Posterior cingulate gyrus (tissue), 11 donors: ENCODE data around the gene NDUFAF2.
A peak's percentile ranks its signal among the peaks of the same experiment; 100 is the strongest.
"Not testable (repeated sequence)": the region's sequence is repeated elsewhere in the genome, so short reads cannot be mapped to it uniquely, and the experiment has no call there.

Experiments used
- DNase-seq, 10 donors: peaks; one replicate each; pipeline versions ENCODE4 v3.0.0 to v3.0.0-alpha.2; 2020 to 2021; ENCODE audit warnings: mixed read lengths in 3 of 10
- intact Hi-C: fragments of 100-400 bp; cut with DNase I; formaldehyde crosslinking; loops from one replicate; pipeline ENCODE4 v1.15.1; 2023

The NDUFAF2 gene

GRCh38 chr5:61162010-61162831 lies 217.2 kb downstream of the NDUFAF2 start, which contains the start of gene SMIM15:
Gene SMIM15, minus strand, starts transcription at chr5:61162468. Its CDS starts 2,297 bp downstream, at chr5:61160171.
- intact Hi-C loops: loop anchor here (5.0 to 10.0 kb wide), 3 partner anchors 170 to 443 kb away; partner anchors contain the start of genes ERCC8, NDUFAF2 and ZSWIM6
- DNase-seq: peak; percentile 75 to 98 (median 84)

- peak in 1 of 10 donors; percentile 14 for DNase-seq
These were observed 218.0 kb downstream of the NDUFAF2 start for GRCh38 chr5:61162832-61163567.

GRCh38 chr5:61163905-61164304 lies 218.9 kb downstream of the NDUFAF2 start:
- intact Hi-C loops: loop anchor here (5.0 to 10.0 kb wide), 3 partner anchors 168 to 441 kb away; partner anchors contain the start of genes ERCC8, NDUFAF2 and ZSWIM6
- DNase-seq: no peak

More at GRCh38 chr5:61162832-61163567, 218.0 kb downstream of the NDUFAF2 start:
- intact Hi-C loops: loop anchor here (5.0 to 10.0 kb wide), 3 partner anchors 169 to 442 kb away; partner anchors contain the start of genes ERCC8, NDUFAF2 and ZSWIM6

- DNase-seq: peak in 3 of 10 donors; percentile 14 to 69 (median 15)
- intact Hi-C loops: loop anchor here (10.0 kb wide), 2 partner anchors 223 to 437 kb away; partner anchors contain the start of genes ERCC8 and NDUFAF2
These were observed 222.4 kb downstream of the NDUFAF2 start for GRCh38 chr5:61167382-61167781.

- intact Hi-C loops: loop anchor here (10.0 kb wide), 2 partner anchors 224 to 436 kb away; partner anchors contain the start of genes ERCC8 and NDUFAF2
- no peak for DNase-seq
These were observed 223.9 kb downstream of the NDUFAF2 start for GRCh38 chr5:61168951-61169350.

GRCh38 chr5:61171479-61171878 lies 226.5 kb downstream of the NDUFAF2 start:
- intact Hi-C loops: loop anchor here (5.0 kb wide), 1 partner anchor 156 kb away; no protein-coding TSS in a partner anchor
- no peak for DNase-seq

- DNase-seq: no peak
- intact Hi-C loops: no loop called here
These were observed 231.6 kb downstream of the NDUFAF2 start for GRCh38 chr5:61176631-61177030.

- no peak for DNase-seq
- intact Hi-C loops: no loop called here
These were observed 232.1 kb downstream of the NDUFAF2 start for GRCh38 chr5:61177070-61177469.

- intact Hi-C loops: no loop called here
- DNase-seq: peak in 1 of 10 donors; percentile 34
These were observed 232.7 kb downstream of the NDUFAF2 start for GRCh38 chr5:61177716-61178115.

GRCh38 chr5:61178702-61179101 lies 233.7 kb downstream of the NDUFAF2 start:
- no peak for DNase-seq
- intact Hi-C loops: no loop called here

- intact Hi-C loops: no loop called here
- no peak for DNase-seq
These were observed 235.9 kb downstream of the NDUFAF2 start for GRCh38 chr5:61180886-61181285.

- intact Hi-C loops: no loop called here
- no peak for DNase-seq
These were observed 237.4 kb downstream of the NDUFAF2 start for GRCh38 chr5:61182449-61182848.

GRCh38 chr5:61183538-61183937 lies 238.5 kb downstream of the NDUFAF2 start:
- no peak for DNase-seq
- intact Hi-C loops: no loop called here

- no peak for DNase-seq
- intact Hi-C loops: no loop called here
These were observed 239.7 kb downstream of the NDUFAF2 start for GRCh38 chr5:61184708-61185107.

GRCh38 chr5:61186634-61187033 lies 241.6 kb downstream of the NDUFAF2 start:
- intact Hi-C loops: no loop called here
- no peak for DNase-seq

- intact Hi-C loops, DNase-seq: not testable (repeated sequence)
These were observed 242.3 kb downstream of the NDUFAF2 start for GRCh38 chr5:61187352-61187751.

- intact Hi-C loops, DNase-seq: not testable (repeated sequence)
These were observed 242.8 kb downstream of the NDUFAF2 start for GRCh38 chr5:61187826-61188225.

- no peak for DNase-seq
- intact Hi-C loops: no loop called here
These were observed 253.6 kb downstream of the NDUFAF2 start for GRCh38 chr5:61198606-61199005.

GRCh38 chr5:61200582-61201155 lies 255.7 kb downstream of the NDUFAF2 start:
- intact Hi-C loops: no loop called here

GRCh38 chr5:61202213-61202612 lies 257.2 kb downstream of the NDUFAF2 start:
- intact Hi-C loops: no loop called here
- DNase-seq: no peak

More at GRCh38 chr5:61200582-61201155, 255.7 kb downstream of the NDUFAF2 start:
- DNase-seq: peak in 1 of 10 donors; percentile 56
